K562 (cell line): ENCODE measurements around the gene HOXA2. TPM values are rescaled to one million over a fixed set of nuclear protein-coding genes. Genes with fewer than 3 reads are reported as not detected.
A peak's percentile ranks its signal among the peaks of the same experiment; 100 is the strongest.

Experiments used
- ATAC-seq: fragments of 200-7000 bp; cut with Tn5 transposase; 3 replicates; pipeline ENCODE4 v1.9.1; 2020; ENCODE audit warnings: moderate library complexity
- BruUV-seq: library from RNA; stranded (reverse); fragments of 400-500 nt; replicated peaks from 2 replicates; lab custom pipeline; 2021; lab: Mats Ljungman, UMichigan
- CTCF ChIA-PET: fragments of 300-600 bp; formaldehyde crosslinking; extraction: SDS; loops from one replicate; lab custom pipeline; 2021; ENCODE audit warnings: low intra/inter-chr PET ratio; lab: Yijun Ruan, JAX
- POLR2A ChIA-PET: fragments of 300-600, 350-650 bp; sonication (Branson Sonifier 250); formaldehyde crosslinking; extraction: SDS; loops from one replicate; lab custom pipeline; 2021; ENCODE audit warnings: antibody characterized with exemption, inconsistent platforms; lab: Yijun Ruan, JAX
- DNase-seq, 4 experiments: peaks; one replicate each; pipeline versions ENCODE4 v3.0.0 to v3.0.0-alpha.2; 2011 to 2018; ENCODE audit warnings: low spot score in 3 of 4, mixed read lengths in 3 of 4; ENCODE audit errors: extremely low read depth in 1 of 4
- FAIRE-seq: peaks from 2 replicates; lab custom pipeline; 2011; peaks lifted over from hg19 to GRCh38; lab: Jason Lieb, UNC
- H2AFZ ChIP-seq: 2 replicates; pipeline ENCODE4 v1.6.0; 2011; ENCODE audit warnings: low read depth, low read length, control low read depth, inconsistent platforms
- H3K27ac ChIP-seq: fragments of 200-600 bp; 3 replicates; pipeline ENCODE4 v1.8.0; 2011; ENCODE audit warnings: low read depth, mild to moderate bottlenecking, control low read depth, inconsistent platforms, low read length, moderate library complexity, mixed read lengths; ENCODE audit errors: extremely low read depth
- H3K27me3 ChIP-seq, 2 experiments: fragments of 300-600 bp in 1 of 2; 2 replicates in 1 of 2; 3 replicates in 1 of 2; pipeline versions ENCODE4 v1.6.0 to v1.8.0; 2011; ENCODE audit warnings: inconsistent platforms in 2 of 2, low read length in 2 of 2, mild to moderate bottlenecking in 1 of 2, mixed read lengths in 1 of 2, moderate library complexity in 1 of 2; ENCODE audit not compliant: control insufficient read depth in 2 of 2, insufficient read depth in 2 of 2
- H3K36me3 ChIP-seq: fragments of 300-600 bp; 3 replicates; pipeline ENCODE4 v1.8.0; 2011; ENCODE audit warnings: mild to moderate bottlenecking, low read length, inconsistent platforms; ENCODE audit not compliant: control insufficient read depth, insufficient read depth
- H3K4me1 ChIP-seq, 2 experiments: fragments of 200-600 bp in 1 of 2; replicated peaks in 1 of 2; 2 replicates in 1 of 2; 3 replicates in 1 of 2; pipeline versions ENCODE4 v1.5.1 to v1.8.0; 2011; ENCODE audit warnings: inconsistent platforms in 2 of 2, low read length in 2 of 2, mild to moderate bottlenecking in 1 of 2, mixed read lengths in 1 of 2, moderate library complexity in 1 of 2; ENCODE audit not compliant: control insufficient read depth in 2 of 2, insufficient read depth in 2 of 2
- H3K4me2 ChIP-seq: 2 replicates; pipeline ENCODE4 v1.6.1; 2011; ENCODE audit warnings: low read length, control low read depth, inconsistent platforms, mixed read lengths; ENCODE audit not compliant: insufficient read depth
- H3K4me3 ChIP-seq: fragments of 200-600 bp; sonication (generic), shearing (Covaris generic); 2 replicates; pipeline ENCODE4 v1.5.1; 2016; ENCODE audit warnings: control low read depth, inconsistent platforms
- H3K79me2 ChIP-seq: fragments of 200-600 bp; 3 replicates; pipeline ENCODE4 v1.8.0; 2011; ENCODE audit warnings: low read length, inconsistent platforms; ENCODE audit not compliant: control insufficient read depth, insufficient read depth
- H3K9ac ChIP-seq, 2 experiments: 2 replicates each; pipeline versions ENCODE4 v1.6.0 to v1.6.1; 2011; ENCODE audit warnings: low read depth in 2 of 2, low read length in 2 of 2, control low read depth in 1 of 2, inconsistent platforms in 1 of 2, mild to moderate bottlenecking in 1 of 2, mixed read lengths in 1 of 2; ENCODE audit not compliant: insufficient read depth in 1 of 2
- H3K9me1 ChIP-seq: one replicate; pipeline ENCODE4 v1.6.0; 2011; ENCODE audit warnings: inconsistent platforms, mild to moderate bottlenecking, low read length, moderate library complexity; ENCODE audit not compliant: control insufficient read depth, insufficient read depth
- H3K9me3 ChIP-seq: replicated peaks from 2 replicates; pipeline ENCODE4 v1.5.1; 2011; ENCODE audit warnings: low read depth, low read length, inconsistent platforms; ENCODE audit not compliant: control insufficient read depth, insufficient read depth
- H4K20me1 ChIP-seq: replicated peaks from 2 replicates; pipeline ENCODE4 v1.6.1; 2011; ENCODE audit warnings: low read length, inconsistent platforms, mixed read lengths; ENCODE audit not compliant: control insufficient read depth, insufficient read depth
- BRD9 ChIP-seq: fragments of 450-650 bp; IDR thresholded peaks from 2 replicates; pipeline ENCODE4 v1.6.1; 2018; ENCODE audit warnings: low read depth; ENCODE audit not compliant: partially characterized antibody
- EGR1 ChIP-seq: fragments of 450-650 bp; conservative IDR thresholded peaks from 2 replicates; pipeline ENCODE4 v1.6.1; 2017; ENCODE audit warnings: mild to moderate bottlenecking
- HIVEP1 ChIP-seq: fragments of 250-450 bp; sonication (Bioruptor Pico); IDR thresholded peaks from 2 replicates; pipeline ENCODE4 v1.4.0; 2020; ENCODE audit warnings: mild to moderate bottlenecking
- KHSRP ChIP-seq: fragments of 450-650 bp; IDR thresholded peaks from 2 replicates; pipeline ENCODE4 v1.6.1; 2017
- MNT ChIP-seq, 2 experiments: fragments of 450-650 bp; conservative IDR thresholded peaks; 2 replicates each; pipeline ENCODE4 v1.6.1; 2017; ENCODE audit warnings: mild to moderate bottlenecking in 2 of 2, moderate library complexity in 2 of 2
- NCOA6 ChIP-seq: fragments of 450-650 bp; IDR thresholded peaks from 2 replicates; pipeline ENCODE4 v1.6.1; 2017; ENCODE audit warnings: mild to moderate bottlenecking
- NCOR1 ChIP-seq: fragments of 450-650 bp; IDR thresholded peaks from 2 replicates; pipeline ENCODE4 v1.6.1; 2016; ENCODE audit warnings: mild to moderate bottlenecking, moderate library complexity
- ZBTB11 ChIP-seq, 3 experiments: fragments of 200-800 bp in 1 of 3; fragments of 250-450 bp in 1 of 3; fragments of 450-650 bp in 1 of 3; sonication (Bioruptor Pico) in 1 of 3; sonication (Bioruptor generic) in 1 of 3; formaldehyde crosslinking in 1 of 3; IDR thresholded peaks; 2 replicates each; pipeline versions ENCODE4 v1.6.1 to v1.8.0; 2016 to 2022; ENCODE audit warnings: mild to moderate bottlenecking in 2 of 3, missing genetic modification characterization in 2 of 3, missing compliant biosample characterization in 1 of 3, moderate library complexity in 1 of 3
- ZBTB5 ChIP-seq: fragments of 450-650 bp; IDR thresholded peaks from 2 replicates; pipeline ENCODE4 v1.6.1; 2017; ENCODE audit warnings: antibody characterized with exemption
- ZKSCAN1 ChIP-seq: fragments of 150-350 bp; IDR thresholded peaks from 2 replicates; pipeline ENCODE4 v1.6.1; 2016; ENCODE audit warnings: low read depth, low read length
- ZNF764 ChIP-seq: fragments of 250-450 bp; sonication (Bioruptor Pico); IDR thresholded peaks from 2 replicates; pipeline ENCODE4 v1.4.0; 2020; ENCODE audit warnings: low read depth, mild to moderate bottlenecking, moderate library complexity
- WGBS: fragments of 100-300 bp; shearing (Covaris generic); methylation state at CpG from one replicate; pipeline ENCODE4 v1.1.6; 2016; ENCODE audit warnings: low coverage, mixed read lengths; ENCODE audit not compliant: insufficient coverage; ENCODE audit errors: missing lambda C conversion rate; 5-methylcytosine and 5-hydroxymethylcytosine counted together
- in situ Hi-C: fragments of 300-500 bp; cut with MboI; formaldehyde crosslinking; loops from 4 replicates; pipeline ENCODE4 v1.15.0; 2018; ENCODE audit warnings: inconsistent platforms, mixed read lengths
- intact Hi-C: fragments of 100-400 bp; cut with micrococcal nuclease; formaldehyde crosslinking; loops from 2 replicates; pipeline ENCODE4 v1.14.2; 2022
- polyA plus RNA-seq, 8 experiments: library from polyadenylated mRNA; depleted of rRNA in 4 of 8; stranded (reverse) in 5 of 8; unstranded in 3 of 8; fragments of >200 nt; fragmentation: Nextera tagmentation in 2 of 8; fragmentation: Illumina TruSeq in 1 of 8; extraction: Ambion mirVana in 2 of 8; extraction: Trizol in 1 of 8; gene quantifications; 2 replicates each; pipeline versions ENCODE4 v1.2.1 to v1.2.3, GENCODE V29; 2011 to 2014; ENCODE audit warnings: inconsistent platforms in 1 of 8, missing spikeins in 1 of 8
- total RNA-seq, 7 experiments: library from RNA; depleted of rRNA in 6 of 7; stranded (reverse); fragments of >200 nt in 6 of 7; fragmentation: Illumina TruSeq in 2 of 7; extraction: Trizol in 2 of 7; gene quantifications; 2 replicates each; pipeline versions ENCODE4 v1.2.1 to v1.2.3, GENCODE V29; 2011 to 2021; ENCODE audit warnings: low replicate concordance in 1 of 7

HOXA2 gene
- total and polyA plus RNA-seq, 9 of the 15 experiments (the other 6 are each of a cell fraction or from before 2014, with no cell fraction given), result 0.04 TPM; not detected in 8

- no peak for TF ChIP-seq ZBTB5
- TF ChIP-seq HIVEP1 (CRISPR knock-in tag), result no peak
- no peak for TF ChIP-seq NCOR1
- no peak for TF ChIP-seq BRD9
- no peak for TF ChIP-seq KHSRP
- TF ChIP-seq ZNF764, result no peak
These were observed at the start of gene HOXA2 (continued) for GRCh38 chr7:27102581-27103442.

DNA sequence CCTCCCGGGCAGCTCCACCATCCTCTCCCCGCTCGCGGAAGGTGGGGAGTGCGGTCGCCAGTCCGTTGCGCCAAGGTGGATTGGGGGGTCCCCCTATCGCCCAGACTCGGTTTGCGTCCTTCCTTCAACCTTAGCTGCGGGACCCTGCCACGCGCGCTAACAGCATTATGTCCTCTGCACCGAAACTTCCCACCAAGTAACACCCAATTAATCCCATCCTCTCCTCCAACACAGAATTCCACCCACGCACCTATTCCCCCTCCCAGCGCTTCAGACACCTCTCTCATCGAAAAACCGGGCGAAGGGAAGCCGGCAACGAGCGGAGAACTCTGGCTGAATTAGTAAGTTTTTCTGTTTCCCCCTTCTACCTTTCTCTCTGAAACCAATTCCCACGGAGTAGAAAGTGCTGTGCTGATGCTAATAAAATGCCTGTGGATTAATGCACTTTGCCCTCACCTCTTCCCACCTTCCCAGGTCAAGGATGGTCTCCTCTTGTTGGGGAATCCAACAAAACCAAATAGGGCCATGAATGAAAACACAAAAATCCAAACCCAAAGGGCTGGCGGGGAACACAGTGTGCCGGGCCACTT lies 49.0 kb upstream of the HOXA2 start:
- Histone ChIP-seq H2AFZ (no peak overlapping the region), H3K9ac (no peak overlapping the region), H4K20me1 (no peaks in the 10 kb centered on the region), H3K9me3 (no peaks in the 10 kb centered on the region), H3K4me2 (no peak overlapping the region), H3K4me1 (peaks cover 0 to 15% of the 10 kb centered on the region in 2 experiments; a peak in 2 of 5 replicates), H3K4me3 (no peak overlapping the region), H3K36me3 (no peaks in the 10 kb centered on the region), H3K27ac (no peak overlapping the region), H3K79me2 (no peaks in the 10 kb centered on the region), H3K27me3 (peaks cover 49 to 93% of the 10 kb centered on the region in 2 experiments), H3K9me1 (no peaks in the 10 kb centered on the region)
- FAIRE-seq (no peak), ATAC-seq (no peak), DNase-seq (no peak)
- POLR2A ChIA-PET, result interaction anchor here (1.0 kb wide), 1 partner anchor 12 kb away, joined by 5 read pairs; no protein-coding TSS in a partner anchor
- CTCF ChIA-PET, result interaction anchor here (0.7 to 1.0 kb wide), 2 partner anchors 233 to 772 kb away, joined by 3 read pairs; no protein-coding TSS in a partner anchor
- no TSS peak for BruUV-seq
- intact Hi-C loops (no loop called here), in situ Hi-C loops (loop anchor here (25.0 kb wide), 3 partner anchors 639 to 1264 kb away; no protein-coding TSS in a partner anchor)
- 29% methylated on average over 27 of the region's 27 CpGs for WGBS
- TF ChIP-seq ZKSCAN1 (no peak), EGR1 (0 out of 2 replicates have a peak, but pooled peaks have one; percentile 35), ZBTB11 (CRISPR knock-in tag; IDR thresholded peaks at IDR 0.05) (no peak), NCOA6 (no peak), MNT (conservative IDR thresholded peaks at IDR 0.05) (no peak)
